Parathyroid adenoma (tissue), 2 donors: Measurements from ENCODE around the gene TSC22D3.

Source experiments
- H2AFZ ChIP-seq: fragments of 300-600 bp; sonication (generic); one replicate; pipeline ENCODE4 v1.7.0; 2017; ENCODE audit warnings: antibody characterized with exemption, mild to moderate bottlenecking
- H3K27ac ChIP-seq: fragments of 300-600 bp; sonication (generic); one replicate; pipeline ENCODE4 v1.7.0; 2017
- H3K27me3 ChIP-seq: fragments of 300-600 bp; sonication (generic); one replicate; pipeline ENCODE4 v1.7.0; 2017; ENCODE audit warnings: low read length; ENCODE audit not compliant: control insufficient read depth, insufficient read depth
- H3K36me3 ChIP-seq: fragments of 300-600 bp; sonication (generic); one replicate; pipeline ENCODE4 v1.7.0; 2017; ENCODE audit warnings: low read length; ENCODE audit not compliant: control insufficient read depth, insufficient read depth
- H3K4me1 ChIP-seq: fragments of 300-600 bp; sonication (generic); one replicate; pipeline ENCODE4 v1.7.0; 2017; ENCODE audit warnings: control low read depth
- H3K4me2 ChIP-seq: fragments of 300-600 bp; sonication (generic); one replicate; pipeline ENCODE4 v1.7.0; 2017; ENCODE audit warnings: low read length
- H3K4me3 ChIP-seq: fragments of 300-600 bp; sonication (generic); one replicate; pipeline ENCODE4 v1.7.0; 2017; ENCODE audit warnings: low read depth, low read length
- H3K79me2 ChIP-seq: fragments of 300-600 bp; sonication (generic); one replicate; pipeline ENCODE4 v1.7.0; 2017; ENCODE audit warnings: control low read depth
- H3K9ac ChIP-seq: fragments of 300-600 bp; sonication (generic); one replicate; pipeline ENCODE4 v1.7.0; 2017; ENCODE audit warnings: mild to moderate bottlenecking
- H3K9me3 ChIP-seq: fragments of 300-600 bp; sonication (generic); one replicate; pipeline ENCODE4 v1.7.0; 2017; ENCODE audit warnings: low read length; ENCODE audit not compliant: control insufficient read depth
- CTCF ChIP-seq: fragments of 300-600 bp; sonication (generic); IDR thresholded peaks from one replicate; pipeline ENCODE4 v1.7.0; 2017; ENCODE audit warnings: antibody characterized with exemption, mild to moderate bottlenecking
- donor health status: primary hyperparathyroidism.

Gene TSC22D3

GRCh38 chrX:107769581-107770317 is 5.8 kb downstream of the TSC22D3 start:
- H3K27ac ChIP-seq: no peak overlapping the region
- H3K9ac ChIP-seq: no peak overlapping the region
- no peaks in the 10 kb centered on the region for H3K27me3 ChIP-seq
- no peak overlapping the region for H2AFZ ChIP-seq
- no peak for TF ChIP-seq CTCF
- H3K9me3 ChIP-seq: no peaks in the 10 kb centered on the region
- no peak overlapping the region for H3K4me2 ChIP-seq
- H3K36me3 ChIP-seq: no peaks in the 10 kb centered on the region
- H3K4me1 ChIP-seq: no peaks in the 10 kb centered on the region
- no peaks in the 10 kb centered on the region for H3K79me2 ChIP-seq
- H3K4me3 ChIP-seq: no peak overlapping the region

GRCh38 chrX:107768051-107768450 is 7.5 kb downstream of the TSC22D3 start:
- H3K9ac ChIP-seq: no peak overlapping the region
- no peak overlapping the region for H2AFZ ChIP-seq
- no peaks in the 10 kb centered on the region for H3K4me1 ChIP-seq
- no peaks in the 10 kb centered on the region for H3K79me2 ChIP-seq
- H3K27ac ChIP-seq: no peak overlapping the region
- H3K9me3 ChIP-seq: no peaks in the 10 kb centered on the region
- H3K4me3 ChIP-seq: no peak overlapping the region
- no peaks in the 10 kb centered on the region for H3K27me3 ChIP-seq
- no peak for TF ChIP-seq CTCF
- H3K4me2 ChIP-seq: no peak overlapping the region
- H3K36me3 ChIP-seq: no peaks in the 10 kb centered on the region

- Histone ChIP-seq H3K4me1 (no peaks in the 10 kb centered on the region), H3K9me3 (no peaks in the 10 kb centered on the region), H3K79me2 (no peaks in the 10 kb centered on the region), H3K9ac (no peak overlapping the region), H3K27me3 (no peaks in the 10 kb centered on the region), H2AFZ (no peak overlapping the region), H3K27ac (no peak overlapping the region), H3K4me2 (no peak overlapping the region), H3K36me3 (no peaks in the 10 kb centered on the region), H3K4me3 (no peak overlapping the region)
- no peak for TF ChIP-seq CTCF
These were observed 9.0 kb downstream of the TSC22D3 start for GRCh38 chrX:107766470-107767150.

GRCh38 chrX:107764845-107765608 is 10.6 kb downstream of the TSC22D3 start:
- Histone ChIP-seq H3K27ac (no peak overlapping the region), H3K4me3 (no peak overlapping the region), H3K4me1 (no peaks in the 10 kb centered on the region), H3K79me2 (peaks cover 3% of the 10 kb centered on the region), H3K4me2 (no peak overlapping the region), H3K36me3 (no peaks in the 10 kb centered on the region), H3K9ac (no peak overlapping the region), H2AFZ (no peak overlapping the region), H3K27me3 (no peaks in the 10 kb centered on the region), H3K9me3 (no peaks in the 10 kb centered on the region)
- TF ChIP-seq CTCF: no peak
